Vagina (tissue), 2 donors: Measurements from ENCODE around the gene PCSK1N. TPM values are rescaled to one million over a fixed set of nuclear protein-coding genes. Genes with fewer than 3 reads are reported as not detected.

Experiments used
- DNase-seq, 2 donors: peaks; one replicate each; pipeline ENCODE4 v3.0.0-alpha.2; 2017; ENCODE audit errors: extremely low spot score in 2 of 2
- H3K27ac ChIP-seq: fragments of 200-600 bp; sonication (generic); one replicate; pipeline ENCODE4 v1.5.1; 2019
- H3K27me3 ChIP-seq: fragments of 200-600 bp; sonication (generic); one replicate; pipeline ENCODE4 v1.5.1; 2019
- H3K36me3 ChIP-seq, 2 donors: fragments of 200-600 bp; sonication (generic); one replicate each; pipeline ENCODE4 v1.5.1; 2017 to 2019
- H3K4me1 ChIP-seq: fragments of 200-600 bp; sonication (generic); one replicate; pipeline ENCODE4 v1.5.1; 2019
- H3K4me3 ChIP-seq, 2 donors: fragments of 200-600 bp; sonication (generic); 1 replicate in 1 of 2; 2 replicates in 1 of 2; pipeline ENCODE4 v1.5.1; 2016 to 2019
- H3K9me3 ChIP-seq: fragments of 200-600 bp; sonication (generic); one replicate; pipeline ENCODE4 v1.5.1; 2019
- CTCF ChIP-seq, 3 experiments: fragments of 450-650 bp in 2 of 3; fragments of 200-600 bp in 1 of 3; sonication (generic) in 1 of 3; IDR thresholded peaks; one replicate each; pipeline ENCODE4 v1.5.1; 2017 to 2019; ENCODE audit warnings: antibody characterized with exemption in 3 of 3, mild to moderate bottlenecking in 2 of 3, moderate library complexity in 2 of 3
- POLR2A ChIP-seq, 2 donors: fragments of 450-650 bp; IDR thresholded peaks; one replicate each; pipeline ENCODE4 v1.6.1; 2017; ENCODE audit warnings: antibody characterized with exemption in 2 of 2, mild to moderate bottlenecking in 2 of 2, moderate library complexity in 2 of 2
- POLR2AphosphoS5 ChIP-seq, 2 donors: sonication (generic); formaldehyde crosslinking; IDR thresholded peaks; one replicate each; pipeline ENCODE4 v1.9.0; 2017; ENCODE audit warnings: antibody characterized with exemption in 2 of 2, mild to moderate bottlenecking in 2 of 2, low read depth in 1 of 2; ENCODE audit not compliant: insufficient read depth in 1 of 2
- intact Hi-C: fragments of 100-400 bp; cut with DNase I; formaldehyde crosslinking; loops from one replicate; pipeline ENCODE4 v1.15.1; 2023
- total RNA-seq: library from RNA; depleted of rRNA; stranded (reverse); fragments of >200 nt; gene quantifications from one replicate; pipeline ENCODE4 v1.2.3, GENCODE V29; 2016

PCSK1N gene
- total RNA-seq, 1 donor from 2014 or later = 15.0 TPM

- no peaks in the 10 kb centered on the region for H3K4me1 ChIP-seq
- intact Hi-C loops = no loop called here
- H3K9me3 ChIP-seq = no peaks in the 10 kb centered on the region
- DNase-seq = no peak
- no peak overlapping the region for H3K4me3 ChIP-seq
- H3K27me3 ChIP-seq = no peaks in the 10 kb centered on the region
- H3K27ac ChIP-seq = no peak overlapping the region
- TF ChIP-seq CTCF (IDR thresholded peaks at IDR 0.05) (no peak), POLR2A (IDR thresholded peaks at IDR 0.05) (no peak), POLR2AphosphoS5 (IDR thresholded peaks at IDR 0.05; ENCODE audit: insufficient read depth in 1 of 2, low read depth in 1 of 2) (no peak)
- H3K36me3 ChIP-seq = no peaks in the 10 kb centered on the region
These were observed 3.5 kb downstream of the PCSK1N start for GRCh38 chrX:48831909-48832291.

- no peak for DNase-seq
- no peak overlapping the region for H3K4me3 ChIP-seq
- H3K27ac ChIP-seq = no peak overlapping the region
- intact Hi-C loops = no loop called here
- no peaks in the 10 kb centered on the region for H3K9me3 ChIP-seq
- no peaks in the 10 kb centered on the region for H3K27me3 ChIP-seq
- H3K36me3 ChIP-seq = no peaks in the 10 kb centered on the region
- TF ChIP-seq POLR2A (IDR thresholded peaks at IDR 0.05) (no peak), POLR2AphosphoS5 (IDR thresholded peaks at IDR 0.05; ENCODE audit: insufficient read depth in 1 of 2, low read depth in 1 of 2) (no peak), CTCF (IDR thresholded peaks at IDR 0.05) (no peak)
- H3K4me1 ChIP-seq = no peaks in the 10 kb centered on the region
These were observed 4.1 kb downstream of the PCSK1N start for GRCh38 chrX:48831136-48831908.

GRCh38 chrX:48829016-48829735, 6.2 kb downstream of the PCSK1N start:
- H3K9me3 ChIP-seq = no peaks in the 10 kb centered on the region
- no peak overlapping the region for H3K4me3 ChIP-seq
- DNase-seq = no peak
- intact Hi-C loops = no loop called here
- H3K27ac ChIP-seq = no peak overlapping the region
- H3K4me1 ChIP-seq = no peaks in the 10 kb centered on the region
- no peaks in the 10 kb centered on the region for H3K36me3 ChIP-seq
- TF ChIP-seq POLR2AphosphoS5 (IDR thresholded peaks at IDR 0.05; ENCODE audit: insufficient read depth in 1 of 2, low read depth in 1 of 2) (no peak), CTCF (IDR thresholded peaks at IDR 0.05) (no peak), POLR2A (IDR thresholded peaks at IDR 0.05) (no peak)
- no peaks in the 10 kb centered on the region for H3K27me3 ChIP-seq

- intact Hi-C loops = no loop called here
- DNase-seq = no peak
- TF ChIP-seq CTCF (IDR thresholded peaks at IDR 0.05) = no peak
- TF ChIP-seq POLR2A (IDR thresholded peaks at IDR 0.05) = no peak
- no peak for TF ChIP-seq POLR2AphosphoS5 (IDR thresholded peaks at IDR 0.05; ENCODE audit: insufficient read depth in 1 of 2, low read depth in 1 of 2)
These were observed 7.8 kb downstream of the PCSK1N start for GRCh38 chrX:48827654-48827968.

More at GRCh38 chrX:48827654-48827968, 7.8 kb downstream of the PCSK1N start:
- peaks cover 0 to 11% of the 10 kb centered on the region in 2 donors for H3K36me3 ChIP-seq
- no peaks in the 10 kb centered on the region for H3K27me3 ChIP-seq
- no peak overlapping the region for H3K27ac ChIP-seq
- no peaks in the 10 kb centered on the region for H3K4me1 ChIP-seq
- no peak overlapping the region for H3K4me3 ChIP-seq
- no peaks in the 10 kb centered on the region for H3K9me3 ChIP-seq
